Measurements from ENCODE around the gene KRTAP4-12. TPM values are rescaled to one million over a fixed set of nuclear protein-coding genes. Genes with fewer than 3 reads are reported as not detected.
"Not testable (repeated sequence)": the region's sequence is repeated elsewhere in the genome, so short reads cannot be mapped to it uniquely, and the experiment has no call there.

KRTAP4-12 gene
- total RNA-seq, 4 donors from 2014 or later = not detected

DNA sequence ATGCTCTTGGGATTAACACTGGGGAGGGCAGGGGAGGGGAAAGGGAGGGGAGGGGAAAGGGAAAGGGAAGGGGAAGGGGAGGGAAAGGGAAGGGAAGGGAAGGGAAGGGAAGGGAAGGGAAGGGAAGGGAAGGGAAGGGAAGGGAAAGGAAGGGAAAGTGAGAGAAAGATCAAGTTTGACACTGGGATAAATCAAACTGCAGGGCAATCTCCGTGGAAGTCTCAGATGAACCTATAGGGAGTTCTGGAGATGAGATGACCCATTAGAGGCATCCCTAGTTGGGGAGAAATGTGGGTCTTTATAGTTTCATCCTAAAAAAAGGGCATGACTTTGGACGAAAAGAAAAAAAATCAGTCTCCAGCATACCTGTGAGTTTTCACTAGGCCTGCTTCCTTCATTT is 2.2 kb downstream of the KRTAP4-12 start:
- H3K9me3 ChIP-seq = no peaks in the 10 kb centered on the region
- no peak overlapping the region for H3K4me3 ChIP-seq
- TF ChIP-seq, protein P1, sequence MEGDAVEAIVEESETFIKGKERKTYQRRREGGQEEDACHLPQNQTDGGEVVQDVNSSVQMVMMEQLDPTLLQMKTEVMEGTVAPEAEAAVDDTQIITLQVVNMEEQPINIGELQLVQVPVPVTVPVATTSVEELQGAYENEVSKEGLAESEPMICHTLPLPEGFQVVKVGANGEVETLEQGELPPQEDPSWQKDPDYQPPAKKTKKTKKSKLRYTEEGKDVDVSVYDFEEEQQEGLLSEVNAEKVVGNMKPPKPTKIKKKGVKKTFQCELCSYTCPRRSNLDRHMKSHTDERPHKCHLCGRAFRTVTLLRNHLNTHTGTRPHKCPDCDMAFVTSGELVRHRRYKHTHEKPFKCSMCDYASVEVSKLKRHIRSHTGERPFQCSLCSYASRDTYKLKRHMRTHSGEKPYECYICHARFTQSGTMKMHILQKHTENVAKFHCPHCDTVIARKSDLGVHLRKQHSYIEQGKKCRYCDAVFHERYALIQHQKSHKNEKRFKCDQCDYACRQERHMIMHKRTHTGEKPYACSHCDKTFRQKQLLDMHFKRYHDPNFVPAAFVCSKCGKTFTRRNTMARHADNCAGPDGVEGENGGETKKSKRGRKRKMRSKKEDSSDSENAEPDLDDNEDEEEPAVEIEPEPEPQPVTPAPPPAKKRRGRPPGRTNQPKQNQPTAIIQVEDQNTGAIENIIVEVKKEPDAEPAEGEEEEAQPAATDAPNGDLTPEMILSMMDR (IDR thresholded peaks at IDR 0.05) = no peak
- TF ChIP-seq POLR2A (IDR thresholded peaks at IDR 0.05) = no peak
- no peak overlapping the region for H3K27ac ChIP-seq
- H3K27me3 ChIP-seq = no peaks in the 10 kb centered on the region
- H3K36me3 ChIP-seq = no peaks in the 10 kb centered on the region
- H3K4me1 ChIP-seq = no peaks in the 10 kb centered on the region
- intact Hi-C loops (cut with DNase I; ENCODE audit: low total_unique reads) = no loop called here
- no peak for DNase-seq

DNA sequence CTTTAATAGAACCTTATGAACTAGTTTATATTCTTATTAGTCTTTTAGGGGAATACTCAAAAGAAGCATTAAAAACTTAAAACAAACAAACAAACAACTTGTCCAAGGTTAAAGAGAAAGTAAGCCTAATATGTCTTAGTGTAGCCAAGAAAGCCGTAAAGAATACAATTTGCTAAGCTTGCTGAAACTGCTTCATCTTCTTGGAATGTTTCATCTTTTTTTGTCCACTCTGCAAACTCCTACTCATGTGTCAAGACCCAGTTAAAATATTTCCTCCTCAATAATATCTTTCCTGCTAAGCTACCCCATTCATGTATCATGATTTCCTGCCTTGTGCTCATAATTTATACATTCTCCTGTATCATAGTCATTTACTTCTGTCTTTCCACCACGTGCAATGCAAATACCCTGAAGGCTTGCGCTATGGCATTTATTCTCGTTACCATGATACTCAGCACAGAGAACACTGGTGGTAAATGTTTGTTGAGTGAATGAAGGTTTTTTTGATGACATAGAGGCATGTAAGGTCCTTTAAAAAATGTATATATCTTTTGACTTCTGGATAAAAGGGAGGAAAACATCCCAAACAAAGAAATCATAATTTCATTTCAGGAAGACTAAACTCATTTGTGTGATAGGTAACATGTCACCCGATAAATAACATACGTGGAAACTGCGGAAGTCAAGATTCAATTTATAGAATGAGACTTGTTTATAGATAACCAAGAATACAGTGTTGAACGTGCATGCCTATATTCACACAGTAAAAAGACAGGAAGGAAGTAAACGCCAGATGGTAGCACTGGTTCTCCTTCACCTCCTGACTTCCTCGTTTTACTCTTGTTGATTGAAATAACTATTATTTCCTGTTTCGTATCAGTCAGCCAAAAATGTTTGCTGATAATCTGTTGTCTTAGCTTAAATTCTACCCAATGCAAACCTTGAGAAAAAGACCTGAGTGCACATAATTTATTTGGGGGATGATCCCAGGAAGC is 4.0 kb downstream of the KRTAP4-12 start:
- H3K36me3 ChIP-seq; H3K27ac ChIP-seq; H3K4me1 ChIP-seq; DNase-seq; H3K9me3 ChIP-seq; H3K4me3 ChIP-seq; intact Hi-C loops (cut with DNase I; ENCODE audit: low total_unique reads); H3K27me3 ChIP-seq: not testable (repeated sequence)

DNA sequence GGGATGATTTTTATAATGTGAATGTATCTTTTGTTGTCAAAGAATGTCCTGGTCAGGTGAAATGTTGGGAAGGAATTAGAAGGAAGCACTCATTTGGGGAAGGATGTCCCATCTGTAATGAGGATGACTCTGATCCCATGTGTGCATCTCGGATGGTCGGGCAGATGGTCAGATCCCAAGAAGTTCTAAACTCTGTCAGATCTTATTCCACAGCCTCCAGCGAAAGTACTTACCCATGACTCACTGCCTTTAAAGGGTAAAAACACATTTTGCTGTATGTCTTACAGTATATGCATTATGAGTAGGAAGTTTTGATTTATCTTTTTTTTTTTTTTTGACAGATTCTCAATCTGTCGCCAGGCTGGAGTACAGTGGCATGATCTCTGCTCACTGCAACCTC is 5.3 kb downstream of the KRTAP4-12 start:
- H3K4me1 ChIP-seq = no peaks in the 10 kb centered on the region
- H3K27me3 ChIP-seq = no peaks in the 10 kb centered on the region
- H3K9me3 ChIP-seq = no peaks in the 10 kb centered on the region
- H3K36me3 ChIP-seq = no peaks in the 10 kb centered on the region
- no peak for TF ChIP-seq POLR2A (IDR thresholded peaks at IDR 0.05)
- TF ChIP-seq, protein P1 (IDR thresholded peaks at IDR 0.05) = no peak
- H3K27ac ChIP-seq = no peak overlapping the region
- intact Hi-C loops (cut with DNase I; ENCODE audit: low total_unique reads) = no loop called here
- H3K4me3 ChIP-seq = no peak overlapping the region
- no peak for DNase-seq

DNA sequence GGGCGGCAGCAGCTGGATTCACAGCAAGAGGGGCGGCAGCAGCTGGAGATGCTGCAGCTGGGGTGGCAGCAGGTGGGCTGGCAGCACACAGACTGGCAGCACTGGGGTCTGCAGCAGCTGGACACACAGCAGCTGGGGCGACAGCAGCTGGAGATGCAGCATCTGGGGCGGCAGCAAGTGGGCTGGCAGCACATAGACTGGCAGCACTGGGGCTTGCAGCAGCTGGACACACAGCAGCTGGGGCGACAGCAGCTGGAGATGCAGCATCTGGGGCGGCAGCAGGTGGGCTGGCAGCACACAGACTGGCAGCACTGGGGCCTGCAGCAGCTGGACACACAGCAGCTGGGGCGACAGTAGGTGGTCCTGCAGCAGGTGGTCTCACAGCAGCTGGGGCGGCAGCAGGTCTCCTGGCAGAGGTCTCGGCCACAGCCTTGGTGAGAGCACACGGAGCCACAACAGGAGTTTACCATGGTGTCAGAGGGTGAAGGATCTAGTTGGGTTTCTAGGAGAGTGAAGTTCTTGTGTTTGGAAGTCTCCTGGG is 6.1 kb downstream of the KRTAP4-12 start, which contains the start of gene KRTAP4-11:
Gene KRTAP4-11, minus strand, starts transcription at position 528 of the 541 bp plus-strand sequence. Its CDS starts 58 bp downstream, at position 470.
- H3K36me3 ChIP-seq; H3K27ac ChIP-seq; intact Hi-C loops (cut with DNase I; ENCODE audit: low total_unique reads): not testable (repeated sequence)

DNA sequence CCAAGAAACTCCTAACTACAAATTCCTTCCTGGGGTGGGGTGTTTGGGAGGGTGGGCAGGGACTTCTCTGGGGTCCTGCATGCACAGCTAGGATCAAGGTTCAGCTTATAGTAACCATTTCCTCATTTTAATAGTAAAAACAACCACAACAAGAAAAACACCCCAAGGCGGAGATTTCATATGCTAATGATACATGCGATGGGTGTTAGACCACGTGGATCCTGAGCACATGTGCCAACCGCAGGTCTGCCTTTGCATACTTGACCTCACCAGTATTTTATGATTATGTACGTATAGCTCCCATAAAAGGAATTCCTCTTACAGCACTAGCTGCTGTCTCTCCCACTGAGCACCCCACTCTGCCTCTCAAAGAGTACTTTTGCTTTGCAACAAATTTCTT is 7.7 kb downstream of the KRTAP4-12 start:
- H3K4me3 ChIP-seq = no peak overlapping the region
- no peaks in the 10 kb centered on the region for H3K9me3 ChIP-seq
- H3K4me1 ChIP-seq = no peaks in the 10 kb centered on the region
- no peak overlapping the region for H3K27ac ChIP-seq
- no peak for DNase-seq
- no peak for TF ChIP-seq POLR2A (IDR thresholded peaks at IDR 0.05)
- TF ChIP-seq, protein P1 (IDR thresholded peaks at IDR 0.05) = no peak
- intact Hi-C loops (cut with DNase I; ENCODE audit: low total_unique reads) = no loop called here
- H3K36me3 ChIP-seq = no peaks in the 10 kb centered on the region
- H3K27me3 ChIP-seq = no peaks in the 10 kb centered on the region

More for the DNA sequence above, 6.1 kb downstream of the KRTAP4-12 start, which contains the start of gene KRTAP4-11:
- not testable (repeated sequence) for H3K4me1 ChIP-seq, H3K27me3 ChIP-seq, DNase-seq, H3K4me3 ChIP-seq, H3K9me3 ChIP-seq
